ENCODE results near the gene TBX6. TPM values are rescaled to one million over a fixed set of nuclear protein-coding genes. Genes with fewer than 3 reads are reported as not detected.

TBX6 gene
- total RNA-seq, 2 donors from 2014 or later, result 0.85 to 1.6 TPM

DNA sequence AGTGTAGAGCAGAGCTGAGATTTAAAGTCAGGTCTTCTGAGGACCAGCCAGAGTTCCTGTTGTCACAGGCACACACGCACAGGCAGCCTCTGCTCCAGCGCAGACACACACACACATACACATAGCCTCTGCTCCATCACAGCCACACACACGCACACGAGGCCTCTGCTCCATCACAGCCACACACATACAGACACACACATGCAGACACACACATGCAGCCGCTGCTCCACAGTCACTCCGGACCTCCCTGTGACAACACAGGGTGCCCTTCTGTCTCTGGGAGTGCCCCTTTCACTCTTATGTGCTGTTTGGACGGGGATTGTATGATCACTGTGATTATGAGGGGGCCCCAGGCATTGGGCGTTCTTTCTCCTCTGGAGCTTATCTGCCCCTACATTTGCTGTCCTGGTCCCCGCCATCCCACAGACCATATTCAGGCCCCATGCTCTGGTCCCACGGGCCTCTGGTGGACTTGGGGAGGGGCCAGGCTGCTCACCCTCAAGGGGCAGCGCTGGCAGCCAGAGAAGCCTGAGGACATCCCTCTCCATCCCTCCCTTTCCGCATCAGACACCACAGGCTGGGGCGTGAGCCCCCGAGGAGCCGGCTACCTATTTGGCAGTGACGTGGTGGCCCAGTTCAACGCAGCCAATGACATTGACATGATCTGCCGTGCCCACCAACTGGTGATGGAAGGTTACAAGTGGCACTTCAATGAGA is 7.5 kb downstream of the TBX6 start:
- no peaks in the 10 kb centered on the region for H3K4me1 ChIP-seq
- no peak for DNase-seq
- H3K27me3 ChIP-seq, result no peaks in the 10 kb centered on the region
- TF ChIP-seq, protein P1, sequence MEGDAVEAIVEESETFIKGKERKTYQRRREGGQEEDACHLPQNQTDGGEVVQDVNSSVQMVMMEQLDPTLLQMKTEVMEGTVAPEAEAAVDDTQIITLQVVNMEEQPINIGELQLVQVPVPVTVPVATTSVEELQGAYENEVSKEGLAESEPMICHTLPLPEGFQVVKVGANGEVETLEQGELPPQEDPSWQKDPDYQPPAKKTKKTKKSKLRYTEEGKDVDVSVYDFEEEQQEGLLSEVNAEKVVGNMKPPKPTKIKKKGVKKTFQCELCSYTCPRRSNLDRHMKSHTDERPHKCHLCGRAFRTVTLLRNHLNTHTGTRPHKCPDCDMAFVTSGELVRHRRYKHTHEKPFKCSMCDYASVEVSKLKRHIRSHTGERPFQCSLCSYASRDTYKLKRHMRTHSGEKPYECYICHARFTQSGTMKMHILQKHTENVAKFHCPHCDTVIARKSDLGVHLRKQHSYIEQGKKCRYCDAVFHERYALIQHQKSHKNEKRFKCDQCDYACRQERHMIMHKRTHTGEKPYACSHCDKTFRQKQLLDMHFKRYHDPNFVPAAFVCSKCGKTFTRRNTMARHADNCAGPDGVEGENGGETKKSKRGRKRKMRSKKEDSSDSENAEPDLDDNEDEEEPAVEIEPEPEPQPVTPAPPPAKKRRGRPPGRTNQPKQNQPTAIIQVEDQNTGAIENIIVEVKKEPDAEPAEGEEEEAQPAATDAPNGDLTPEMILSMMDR (IDR thresholded peaks at IDR 0.05), result no peak
- H3K9ac ChIP-seq (ENCODE audit: low read depth in 2 of 2, low read length in 2 of 2), result no peak overlapping the region
- H3K27ac ChIP-seq, result no peak overlapping the region
- H3K36me3 ChIP-seq, result peaks cover 14% of the 10 kb centered on the region
- no peak overlapping the region for H3K4me3 ChIP-seq
- H3K9me3 ChIP-seq, result no peaks in the 10 kb centered on the region
- intact Hi-C loops (cut with DNase I), result no loop called here

DNA sequence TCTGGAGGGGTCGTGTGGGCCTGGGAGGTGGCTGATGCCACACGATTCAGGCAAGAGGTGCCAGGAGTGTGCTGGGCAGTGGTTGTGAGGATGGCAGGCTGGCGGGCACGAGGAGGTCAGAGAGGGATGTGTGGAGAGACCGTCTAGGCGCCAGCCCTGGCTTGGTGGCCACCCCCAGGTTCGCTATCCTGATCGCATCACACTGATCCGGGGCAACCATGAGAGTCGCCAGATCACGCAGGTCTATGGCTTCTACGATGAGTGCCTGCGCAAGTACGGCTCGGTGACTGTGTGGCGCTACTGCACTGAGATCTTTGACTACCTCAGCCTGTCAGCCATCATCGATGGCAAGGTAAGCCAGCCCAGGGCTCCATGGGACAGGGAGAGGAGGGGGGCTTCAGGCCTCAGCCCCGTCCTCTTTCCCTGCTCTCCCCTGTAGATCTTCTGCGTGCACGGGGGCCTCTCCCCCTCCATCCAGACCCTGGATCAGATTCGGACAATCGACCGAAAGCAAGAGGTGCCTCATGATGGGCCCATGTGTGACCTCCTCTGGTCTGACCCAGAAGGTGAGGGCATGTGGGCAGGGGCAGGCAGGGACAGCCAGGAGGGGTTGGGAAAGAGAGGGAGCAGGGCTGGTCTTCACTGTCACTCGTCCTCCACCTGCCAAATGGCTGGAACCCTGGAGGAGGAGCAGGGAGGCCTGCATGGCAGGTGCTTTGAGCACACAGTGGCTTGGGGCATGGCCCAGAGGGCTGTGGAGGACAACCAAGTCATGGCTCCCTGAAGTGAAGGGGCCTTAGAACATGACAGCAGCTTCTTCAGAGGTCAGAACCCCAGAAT is 8.3 kb downstream of the TBX6 start:
- Histone ChIP-seq H3K4me1 (no peaks in the 10 kb centered on the region), H3K9me3 (no peaks in the 10 kb centered on the region), H3K27me3 (no peaks in the 10 kb centered on the region), H3K9ac (ENCODE audit: low read depth in 2 of 2, low read length in 2 of 2) (no peak overlapping the region), H3K4me3 (no peak overlapping the region), H3K27ac (no peak overlapping the region), H3K36me3 (peaks cover 15% of the 10 kb centered on the region)
- TF ChIP-seq, protein P1 (IDR thresholded peaks at IDR 0.05), result no peak
- no peak for DNase-seq
- intact Hi-C loops (cut with DNase I), result no loop called here

DNA sequence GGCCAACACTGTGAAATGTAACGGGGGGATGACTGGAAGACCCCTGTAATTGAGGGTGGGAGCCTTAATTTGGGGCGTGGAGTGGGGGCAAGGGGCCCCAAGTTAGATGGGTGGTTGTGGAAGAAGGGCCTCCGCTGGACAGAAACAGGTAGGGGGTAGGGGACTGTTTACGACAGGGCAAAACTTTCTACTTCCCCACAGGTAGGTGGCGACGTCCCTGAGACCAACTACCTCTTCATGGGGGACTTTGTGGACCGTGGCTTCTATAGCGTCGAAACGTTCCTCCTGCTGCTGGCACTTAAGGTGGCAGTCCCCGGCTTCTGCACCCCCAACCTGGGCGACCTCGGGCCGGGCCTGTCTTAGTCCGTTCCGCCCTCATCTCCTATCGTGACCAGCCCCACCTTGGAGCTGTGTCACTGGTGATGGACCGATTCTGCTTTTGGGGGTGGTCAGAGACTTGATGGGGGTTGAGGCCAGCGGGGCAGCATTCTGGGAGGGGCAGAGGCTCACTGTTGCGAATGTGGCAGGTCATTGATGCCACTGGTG is 9.1 kb downstream of the TBX6 start:
- Histone ChIP-seq H3K27me3 (no peaks in the 10 kb centered on the region), H3K4me3 (no peak overlapping the region), H3K27ac (no peak overlapping the region), H3K9me3 (no peaks in the 10 kb centered on the region), H3K36me3 (peaks cover 20% of the 10 kb centered on the region), H3K9ac (ENCODE audit: low read depth in 2 of 2, low read length in 2 of 2) (no peak overlapping the region), H3K4me1 (peaks cover 5% of the 10 kb centered on the region)
- intact Hi-C loops (cut with DNase I), result no loop called here
- TF ChIP-seq, protein P1 (IDR thresholded peaks at IDR 0.05), result no peak
- no peak for DNase-seq

DNA sequence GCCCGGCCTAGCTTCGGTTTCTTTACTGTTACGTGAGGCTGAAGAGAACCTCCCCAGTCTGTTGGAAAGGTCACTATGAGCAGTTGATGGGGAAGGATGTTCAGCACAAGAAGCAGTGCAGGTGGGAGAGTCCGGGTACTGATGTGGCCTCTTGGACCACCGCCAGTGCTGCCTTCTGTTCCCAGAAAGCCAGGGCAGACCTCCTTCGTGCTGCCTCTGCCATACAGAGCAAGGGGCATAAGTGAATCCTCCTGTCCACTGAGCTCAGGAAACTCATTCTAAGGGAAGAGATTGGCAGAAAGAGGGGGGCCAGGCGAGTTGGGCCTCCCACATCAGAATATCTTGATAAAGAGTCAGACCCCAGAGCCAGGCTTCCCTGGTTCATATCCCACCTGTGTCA is 12.2 kb downstream of the TBX6 start:
- no peaks in the 10 kb centered on the region for H3K27me3 ChIP-seq
- H3K9ac ChIP-seq (ENCODE audit: low read depth in 2 of 2, low read length in 2 of 2), result no peak overlapping the region
- H3K4me1 ChIP-seq, result peaks cover 21% of the 10 kb centered on the region
- peaks cover 9% of the 10 kb centered on the region for H3K36me3 ChIP-seq
- H3K4me3 ChIP-seq, result no peak overlapping the region
- no peak for DNase-seq
- H3K27ac ChIP-seq, result no peak overlapping the region
- TF ChIP-seq, protein P1 (IDR thresholded peaks at IDR 0.05), result no peak
- no peaks in the 10 kb centered on the region for H3K9me3 ChIP-seq
- intact Hi-C loops (cut with DNase I), result no loop called here

DNA sequence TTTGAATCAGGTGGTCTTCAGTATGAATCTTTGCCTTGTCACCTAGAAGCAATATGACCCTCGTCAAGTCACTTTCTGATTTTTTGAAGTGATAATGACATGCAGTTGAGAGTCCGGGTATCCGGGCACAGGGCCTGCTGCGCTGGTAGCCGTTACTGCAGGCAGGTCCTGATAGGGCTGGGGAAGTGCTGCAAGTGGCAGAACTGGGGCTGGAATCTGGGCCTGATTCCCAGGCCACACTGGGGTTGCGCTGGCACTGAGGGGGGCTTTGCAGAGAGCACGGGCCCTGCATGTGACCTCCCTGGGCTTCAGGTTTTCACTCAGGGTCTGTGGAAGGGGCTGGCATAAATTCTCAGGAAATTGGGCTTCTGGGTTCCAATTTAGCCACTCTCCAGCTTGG is 13.0 kb downstream of the TBX6 start:
- H3K27ac ChIP-seq, result no peak overlapping the region
- H3K4me3 ChIP-seq, result no peak overlapping the region
- intact Hi-C loops (cut with DNase I), result no loop called here
- H3K27me3 ChIP-seq, result no peaks in the 10 kb centered on the region
- H3K4me1 ChIP-seq, result peaks cover 21% of the 10 kb centered on the region
- H3K9ac ChIP-seq (ENCODE audit: low read depth in 2 of 2, low read length in 2 of 2), result no peak overlapping the region
- no peaks in the 10 kb centered on the region for H3K9me3 ChIP-seq
- DNase-seq, result no peak
- peaks cover 5% of the 10 kb centered on the region for H3K36me3 ChIP-seq
- TF ChIP-seq, protein P1 (IDR thresholded peaks at IDR 0.05), result no peak
